Measurements from ENCODE around the gene MAN2A1. TPM values are rescaled to one million over a fixed set of nuclear protein-coding genes. Genes with fewer than 3 reads are reported as not detected.

Gene MAN2A1
- total RNA-seq, 1 experiment from 2014 or later: 35.4 TPM

DNA sequence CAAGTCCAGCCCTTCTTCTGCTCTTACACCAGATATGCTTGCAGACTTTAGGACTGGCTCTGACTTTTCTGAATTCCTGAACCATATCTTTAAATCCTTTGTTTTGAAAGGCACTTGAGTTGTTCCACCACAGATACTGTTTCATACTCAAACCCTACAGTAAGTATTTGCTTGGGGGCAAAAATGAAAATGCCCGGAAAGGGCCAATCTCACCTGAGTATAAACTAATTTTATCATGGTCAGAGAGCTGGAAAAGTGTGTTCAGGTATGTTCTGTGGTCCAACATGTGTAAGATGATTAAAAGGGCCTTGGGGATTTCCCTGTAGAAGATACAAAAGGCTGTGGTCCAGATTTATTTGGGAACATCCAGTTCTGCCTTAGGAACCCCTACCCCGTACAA is 225.2 kb downstream of the MAN2A1 start:
- no peaks in the 10 kb centered on the region for H4K20me1 ChIP-seq (ENCODE audit: insufficient read depth)
- DNase-seq (ENCODE audit: low read depth, low spot score) (no peak), ATAC-seq (no peak)
- no TSS peak for BruUV-seq (replicated peaks)
- H3K9me2 ChIP-seq (ENCODE audit: insufficient read depth): no peaks in the 10 kb centered on the region
- H3K27me3 ChIP-seq (ENCODE audit: insufficient read depth, low read length): no peaks in the 10 kb centered on the region; the same call in 1 of the 2 replicates
- ChIA-PET POLR2A (interaction anchor here (0.7 kb wide), 1 partner anchor 69 kb away, joined by 3 read pairs; no protein-coding TSS in a partner anchor), CTCF (no interaction called here), RAD21 (ENCODE audit: low non-redundant PET in 1 of 2, low total read pairs in 2 of 2, uncharacterized antibody in 2 of 2, unreplicated experiment in 2 of 2) (no interaction called here)
- no peak overlapping the region for H3K4me3 ChIP-seq (replicated peaks in 1 of 2; ENCODE audit: low read depth in 1 of 2, low read length in 2 of 2)
- TF ChIP-seq, protein P1, sequence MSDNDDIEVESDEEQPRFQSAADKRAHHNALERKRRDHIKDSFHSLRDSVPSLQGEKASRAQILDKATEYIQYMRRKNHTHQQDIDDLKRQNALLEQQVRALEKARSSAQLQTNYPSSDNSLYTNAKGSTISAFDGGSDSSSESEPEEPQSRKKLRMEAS (IDR thresholded peaks at IDR 0.05): no peak
- no peak for TF ChIP-seq POLR2AphosphoS5 (IDR thresholded peaks at IDR 0.05; ENCODE audit: low read depth, low read length)
- TF ChIP-seq CBX3 (IDR thresholded peaks at IDR 0.05; ENCODE audit: low read depth): no peak
- no peak overlapping the region for H2AFZ ChIP-seq (ENCODE audit: low read depth, low read length, poor library complexity, severe bottlenecking)
- H3K27ac ChIP-seq (ENCODE audit: low read depth, low read length): no peak overlapping the region
- intact Hi-C loops (cut with micrococcal nuclease): no loop called here
- no peaks in the 10 kb centered on the region for H3K79me2 ChIP-seq (ENCODE audit: insufficient read depth, low read length)
- H3K4me1 ChIP-seq (ENCODE audit: control insufficient read depth in 1 of 2, insufficient read depth in 2 of 2, low read length in 2 of 2): no peaks in the 10 kb centered on the region
- no peak overlapping the region for H3K4me2 ChIP-seq (ENCODE audit: low read length)
- H3K9ac ChIP-seq (ENCODE audit: low read length): no peak overlapping the region
- H3K36me3 ChIP-seq (ENCODE audit: control insufficient read depth in 1 of 2, insufficient read depth in 2 of 2, low read length in 2 of 2): no peaks in the 10 kb centered on the region
- no peaks in the 10 kb centered on the region for H3K9me3 ChIP-seq (ENCODE audit: control insufficient read depth in 1 of 2, insufficient read depth in 1 of 2, low read depth in 1 of 2, low read length in 2 of 2)

DNA sequence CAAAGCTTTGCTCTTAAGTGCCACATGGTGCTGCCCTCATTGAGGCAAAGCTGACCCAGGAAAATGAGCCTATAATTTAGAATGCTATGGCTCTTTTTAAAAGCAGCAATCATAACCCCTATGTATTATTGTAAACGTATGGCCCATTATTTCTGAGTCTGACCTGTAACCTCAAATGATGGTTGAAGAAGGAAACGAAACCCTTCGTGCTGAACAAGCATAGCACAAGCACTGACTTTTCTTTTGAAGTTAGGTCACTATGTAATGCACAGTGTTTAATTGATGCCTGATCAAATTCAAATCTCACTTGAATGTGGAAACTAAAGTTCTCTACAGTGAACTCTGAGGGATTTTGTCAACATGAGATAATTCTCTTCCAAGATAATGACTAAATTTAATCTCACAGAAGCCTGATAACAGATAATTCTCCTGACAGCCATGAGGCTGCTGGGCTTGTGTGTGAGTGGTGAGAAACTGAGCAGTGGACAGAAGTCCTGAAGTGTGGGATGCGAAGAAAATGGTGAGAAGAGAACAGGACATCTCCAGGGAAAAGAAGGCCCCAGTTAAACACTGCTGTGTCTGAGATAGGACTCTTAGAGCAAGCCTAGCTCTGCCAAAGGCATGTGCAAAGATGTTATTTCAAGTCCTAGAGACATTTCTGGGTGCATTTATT is 226.9 kb downstream of the MAN2A1 start:
- BruUV-seq (replicated peaks): no TSS peak
- Histone ChIP-seq H3K9me2 (ENCODE audit: insufficient read depth) (no peaks in the 10 kb centered on the region), H3K4me2 (ENCODE audit: low read length) (no peak overlapping the region), H3K4me3 (replicated peaks in 1 of 2; ENCODE audit: low read depth in 1 of 2, low read length in 2 of 2) (no peak overlapping the region), H3K4me1 (ENCODE audit: control insufficient read depth in 1 of 2, insufficient read depth in 2 of 2, low read length in 2 of 2) (no peaks in the 10 kb centered on the region), H3K27me3 (ENCODE audit: insufficient read depth, low read length) (no peaks in the 10 kb centered on the region; the same call in 1 of the 2 replicates), H3K9ac (ENCODE audit: low read length) (no peak overlapping the region), H4K20me1 (ENCODE audit: insufficient read depth) (no peaks in the 10 kb centered on the region), H2AFZ (ENCODE audit: low read depth, low read length, poor library complexity, severe bottlenecking) (no peak overlapping the region), H3K9me3 (ENCODE audit: control insufficient read depth in 1 of 2, insufficient read depth in 1 of 2, low read depth in 1 of 2, low read length in 2 of 2) (no peaks in the 10 kb centered on the region), H3K36me3 (ENCODE audit: control insufficient read depth in 1 of 2, insufficient read depth in 2 of 2, low read length in 2 of 2) (no peaks in the 10 kb centered on the region), H3K79me2 (ENCODE audit: insufficient read depth, low read length) (no peaks in the 10 kb centered on the region), H3K27ac (ENCODE audit: low read depth, low read length) (no peak overlapping the region)
- DNase-seq (ENCODE audit: low read depth, low spot score) (no peak), ATAC-seq (no peak)
- TF ChIP-seq JUND (IDR thresholded peaks at IDR 0.05) (no peak), EZH2 (IDR thresholded peaks at IDR 0.05) (no peak), ZNF274 (IDR thresholded peaks at IDR 0.05; ENCODE audit: low read depth, low read length) (no peak), YY1 (IDR thresholded peaks at IDR 0.05; ENCODE audit: extremely low read depth, insufficient replicate concordance, low read depth, low read length) (no peak), REST (IDR thresholded peaks at IDR 0.05; ENCODE audit: low read depth) (no peak), CEBPB (IDR thresholded peaks at IDR 0.05; ENCODE audit: low read depth) (no peak), EGR1 (IDR thresholded peaks at IDR 0.05; ENCODE audit: low read depth) (no peak), SIN3A (IDR thresholded peaks at IDR 0.05; ENCODE audit: low read depth) (no peak)
- TF ChIP-seq, protein P2, sequence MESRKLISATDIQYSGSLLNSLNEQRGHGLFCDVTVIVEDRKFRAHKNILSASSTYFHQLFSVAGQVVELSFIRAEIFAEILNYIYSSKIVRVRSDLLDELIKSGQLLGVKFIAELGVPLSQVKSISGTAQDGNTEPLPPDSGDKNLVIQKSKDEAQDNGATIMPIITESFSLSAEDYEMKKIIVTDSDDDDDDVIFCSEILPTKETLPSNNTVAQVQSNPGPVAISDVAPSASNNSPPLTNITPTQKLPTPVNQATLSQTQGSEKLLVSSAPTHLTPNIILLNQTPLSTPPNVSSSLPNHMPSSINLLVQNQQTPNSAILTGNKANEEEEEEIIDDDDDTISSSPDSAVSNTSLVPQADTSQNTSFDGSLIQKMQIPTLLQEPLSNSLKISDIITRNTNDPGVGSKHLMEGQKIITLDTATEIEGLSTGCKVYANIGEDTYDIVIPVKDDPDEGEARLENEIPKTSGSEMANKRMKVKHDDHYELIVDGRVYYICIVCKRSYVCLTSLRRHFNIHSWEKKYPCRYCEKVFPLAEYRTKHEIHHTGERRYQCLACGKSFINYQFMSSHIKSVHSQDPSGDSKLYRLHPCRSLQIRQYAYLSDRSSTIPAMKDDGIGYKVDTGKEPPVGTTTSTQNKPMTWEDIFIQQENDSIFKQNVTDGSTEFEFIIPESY (IDR thresholded peaks at IDR 0.05; ENCODE audit: extremely low read depth, insufficient replicate concordance, low read length): no peak
- intact Hi-C loops (cut with micrococcal nuclease): no loop called here
- ChIA-PET RAD21 (ENCODE audit: low non-redundant PET in 1 of 2, low total read pairs in 2 of 2, uncharacterized antibody in 2 of 2, unreplicated experiment in 2 of 2) (no interaction called here), POLR2A (no interaction called here), CTCF (no interaction called here)

All from HCT116 (cell line).